GM15510 (cell line): Measurements from ENCODE around the gene ADGRG6.

ENCODE experiments used
- POLR2A ChIP-seq: IDR thresholded peaks from 3 replicates; pipeline ENCODE4 v1.6.1; 2011; ENCODE audit warnings: borderline replicate concordance; ENCODE audit not compliant: insufficient read length; ENCODE audit errors: extremely low read depth

Gene ADGRG6

DNA sequence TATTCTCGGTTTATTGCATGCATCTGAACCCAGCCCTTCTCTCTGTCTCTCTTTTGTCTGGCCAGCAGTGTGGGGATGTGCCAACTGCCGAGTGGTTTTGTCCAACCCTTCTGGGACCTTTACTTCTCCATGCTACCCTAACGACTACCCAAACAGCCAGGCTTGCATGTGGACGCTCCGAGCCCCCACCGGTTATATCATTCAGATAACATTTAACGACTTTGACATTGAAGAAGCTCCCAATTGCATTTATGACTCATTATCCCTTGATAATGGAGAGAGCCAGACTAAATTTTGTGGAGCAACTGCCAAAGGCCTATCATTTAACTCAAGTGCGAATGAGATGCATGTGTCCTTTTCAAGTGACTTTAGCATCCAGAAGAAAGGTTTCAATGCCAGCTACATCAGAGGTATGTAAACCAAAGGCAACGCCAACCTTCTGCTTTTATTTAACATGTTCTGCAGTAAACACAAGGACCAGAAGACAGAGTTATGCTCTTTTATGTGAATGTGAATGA is 65.8 kb downstream of the ADGRG6 start:
- no peak for TF ChIP-seq POLR2A

DNA sequence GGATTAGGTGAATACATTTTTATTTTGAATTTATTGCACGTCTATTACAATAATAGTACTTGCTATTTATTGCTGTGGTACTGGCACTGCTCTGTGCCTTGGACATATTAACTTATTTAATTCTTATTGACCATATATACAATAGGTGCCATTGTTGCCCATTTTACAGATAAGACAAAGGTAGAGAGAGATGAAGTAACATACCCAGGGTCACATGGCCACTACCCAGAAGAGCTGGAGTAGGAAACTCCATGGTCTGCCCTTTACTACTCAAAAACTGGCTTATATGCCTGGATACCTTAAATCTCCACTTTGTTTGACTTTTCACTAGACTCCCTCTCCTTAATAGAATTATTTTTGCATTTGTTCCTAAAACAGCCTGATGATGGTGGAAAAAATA is 67.5 kb downstream of the ADGRG6 start:
- no peak for TF ChIP-seq POLR2A

DNA sequence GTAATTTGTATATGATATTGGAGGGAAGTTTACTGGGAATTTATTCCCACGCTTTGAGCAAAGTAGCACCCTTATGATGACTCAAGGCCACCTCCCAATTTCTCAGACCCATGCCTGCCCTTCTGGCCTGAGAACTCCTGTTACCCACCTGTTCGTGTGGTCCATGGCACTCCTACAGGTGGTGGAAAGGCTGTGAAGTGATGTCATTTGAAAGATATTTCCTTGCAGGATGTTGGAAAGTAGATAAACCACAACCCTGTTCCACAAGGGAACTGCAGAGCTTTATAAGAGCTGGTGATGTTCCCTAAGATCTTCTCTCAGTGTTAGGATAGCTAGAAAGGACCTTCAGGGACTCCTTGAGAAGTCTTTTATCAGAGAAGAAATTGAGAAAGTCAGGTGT is 70.5 kb downstream of the ADGRG6 start:
- no peak for TF ChIP-seq POLR2A

DNA sequence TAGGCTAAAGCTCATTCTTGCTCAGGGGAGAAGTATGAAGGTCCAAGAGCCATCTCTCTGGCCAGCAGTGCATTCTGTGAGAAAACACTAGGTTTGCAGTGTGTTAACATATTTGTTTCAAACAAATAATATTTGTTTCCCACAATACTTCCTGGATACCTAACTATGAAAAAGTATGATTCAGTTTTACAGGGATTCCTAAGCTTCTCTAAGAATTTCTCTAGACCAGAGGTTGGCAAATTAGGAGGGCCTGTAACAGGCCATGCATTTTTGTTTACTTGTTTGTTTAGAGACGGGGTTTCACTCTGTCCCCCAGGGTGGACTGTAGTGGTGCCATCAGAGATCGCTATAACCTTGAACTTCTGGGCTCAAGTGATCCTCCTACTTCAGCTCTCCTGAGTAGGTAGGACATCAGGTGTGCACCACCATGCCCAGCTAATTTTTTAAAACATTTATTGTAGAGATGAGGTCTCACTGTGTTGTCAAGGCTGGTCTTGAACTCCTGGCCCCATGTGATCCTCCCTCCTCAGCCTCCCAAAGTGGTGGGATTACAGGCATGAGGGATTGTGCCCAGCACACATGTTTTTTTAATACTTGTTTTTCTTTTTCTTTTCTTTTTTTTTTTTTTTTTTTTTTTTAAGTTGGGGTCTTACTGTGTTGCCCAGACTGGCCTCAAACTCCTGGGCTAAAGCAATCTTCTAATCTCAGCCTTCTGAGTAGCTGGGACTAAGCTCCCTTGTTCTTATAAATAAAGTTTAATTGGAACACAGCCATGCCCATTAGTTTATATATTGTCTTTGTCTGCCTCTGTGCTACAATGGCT is 71.7 kb downstream of the ADGRG6 start:
- no peak for TF ChIP-seq POLR2A

DNA sequence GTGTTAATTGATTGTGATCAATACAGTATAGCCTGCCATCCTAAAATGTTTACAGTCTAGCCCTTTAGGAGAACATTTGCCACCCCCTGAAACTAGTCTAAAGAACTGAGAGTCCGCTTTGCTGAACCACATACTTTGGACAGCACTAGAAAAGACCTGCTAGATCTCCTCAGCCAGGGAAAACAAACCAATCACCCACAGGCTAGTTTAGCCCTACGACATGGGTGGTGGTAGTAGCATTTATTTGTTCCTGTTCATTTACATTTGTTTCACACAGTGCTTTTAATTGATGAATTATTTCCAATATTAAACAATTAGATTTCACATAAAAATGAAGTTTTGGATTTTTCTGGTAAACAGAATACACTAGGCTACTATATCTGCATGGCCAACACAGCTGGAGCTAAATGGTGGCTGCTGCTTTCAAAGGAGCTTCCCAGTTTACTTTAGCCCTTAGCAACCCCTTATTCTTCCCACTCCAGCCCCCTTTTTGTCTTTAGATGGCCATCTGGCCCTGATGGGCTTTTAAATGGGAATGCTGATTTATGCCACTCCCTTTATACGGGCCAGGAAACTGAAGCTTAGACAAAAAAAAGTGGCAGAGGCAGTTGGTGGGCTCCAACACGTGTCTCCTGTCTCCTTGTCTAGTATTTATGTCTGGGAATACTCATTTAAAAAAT is 72.4 kb downstream of the ADGRG6 start:
- TF ChIP-seq POLR2A = no peak

DNA sequence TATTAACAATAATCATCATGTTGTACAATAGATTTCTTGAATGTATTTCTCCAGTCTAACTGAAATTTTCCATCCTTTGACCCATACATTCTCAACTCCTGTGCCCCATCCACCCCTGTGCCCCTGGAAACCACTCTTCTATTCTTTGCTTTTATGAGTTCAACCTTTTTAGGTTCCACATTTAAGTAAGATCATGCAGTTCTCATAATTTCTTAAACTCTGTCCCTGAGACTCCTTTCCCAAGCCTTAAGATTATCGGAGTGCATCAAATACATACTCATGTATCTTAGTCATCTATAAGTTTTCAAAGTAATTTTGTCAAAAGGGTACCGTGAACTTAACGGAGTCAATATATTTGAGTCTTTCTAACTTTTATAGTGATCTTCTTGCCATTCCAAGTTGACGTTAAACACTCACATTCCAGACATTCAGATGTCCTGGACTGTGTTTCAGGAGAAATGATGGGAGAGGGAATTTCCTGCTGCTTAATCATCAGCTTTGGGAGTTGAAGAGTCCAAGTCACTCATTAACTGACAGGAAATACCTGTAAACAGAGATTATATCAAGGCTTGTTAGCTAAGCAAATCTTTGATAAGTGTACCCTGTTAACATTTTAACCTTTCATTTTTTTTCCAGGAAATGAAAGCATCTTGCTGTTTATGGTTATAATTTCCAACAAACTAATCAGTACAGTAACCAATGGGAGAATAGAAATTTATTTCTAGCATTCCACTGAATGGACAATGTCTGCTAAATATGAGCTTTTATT is 73.3 kb downstream of the ADGRG6 start:
- no peak for TF ChIP-seq POLR2A

DNA sequence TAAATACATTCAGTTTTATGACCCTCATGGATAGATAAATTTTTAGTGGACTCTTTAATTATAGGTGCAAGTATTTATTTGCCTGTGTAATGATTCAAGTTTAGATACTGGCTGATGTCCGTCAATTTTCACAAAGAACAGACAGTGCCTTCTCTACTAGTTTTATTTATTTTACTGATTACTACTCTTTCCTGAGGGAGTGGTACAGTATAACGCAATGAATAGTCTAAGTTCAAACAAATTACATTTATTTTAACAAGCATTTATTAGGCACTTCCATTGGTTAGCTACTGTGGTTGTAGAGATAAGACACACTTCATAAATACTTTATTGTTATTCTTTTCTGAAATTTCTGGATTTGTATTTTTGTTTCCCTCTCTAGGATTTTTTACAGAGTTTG is 74.3 kb downstream of the ADGRG6 start:
- no peak for TF ChIP-seq POLR2A

DNA sequence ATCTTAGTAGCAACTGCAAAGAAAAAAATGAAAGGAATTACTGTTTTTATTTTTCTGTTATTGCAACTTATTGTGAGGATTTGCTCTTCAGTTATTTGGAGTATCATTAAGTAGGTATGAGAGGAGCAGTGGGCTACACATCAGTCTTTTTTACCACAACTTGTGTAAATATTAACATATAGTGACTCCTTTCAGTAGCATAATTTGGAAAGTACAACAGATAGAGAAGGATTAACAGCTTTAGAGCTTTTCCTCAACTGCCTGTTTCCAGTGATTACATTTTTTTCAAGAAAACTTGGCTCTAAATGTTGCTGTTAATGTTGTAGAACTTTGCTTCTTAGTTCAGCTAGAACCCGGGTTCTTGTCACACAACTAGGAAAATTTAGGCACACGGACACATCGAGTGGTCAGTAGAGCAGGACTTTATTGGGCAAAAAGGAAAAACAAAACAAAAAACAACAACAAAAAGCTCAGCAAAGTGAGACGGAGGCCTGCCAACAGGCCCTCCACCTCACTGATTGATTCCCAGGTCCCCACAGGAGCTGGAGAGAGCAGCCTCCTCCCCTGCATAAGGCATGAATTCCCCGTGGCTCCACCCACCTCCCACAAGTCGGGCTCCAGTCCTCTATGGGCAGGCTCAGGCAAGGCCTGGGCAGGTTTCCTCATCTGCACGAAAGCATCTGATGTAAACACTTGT is 75.1 kb downstream of the ADGRG6 start:
- no peak for TF ChIP-seq POLR2A

DNA sequence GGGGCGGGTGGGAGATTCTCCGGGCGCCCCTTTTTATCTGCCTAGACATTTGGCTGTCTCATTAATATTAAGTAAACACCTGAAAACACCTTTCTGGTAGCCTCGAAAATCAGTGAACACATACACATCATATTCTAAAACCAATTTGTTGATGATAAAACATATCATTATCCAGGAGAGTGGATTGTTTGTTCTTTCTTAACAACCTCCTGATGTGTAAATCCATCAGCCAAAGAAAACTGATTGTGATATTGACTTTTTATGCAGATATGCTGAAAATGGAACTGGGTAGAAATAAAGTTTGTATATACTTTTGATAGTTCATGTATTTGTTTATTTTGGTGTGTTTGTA is 75.7 kb downstream of the ADGRG6 start:
- no peak for TF ChIP-seq POLR2A

DNA sequence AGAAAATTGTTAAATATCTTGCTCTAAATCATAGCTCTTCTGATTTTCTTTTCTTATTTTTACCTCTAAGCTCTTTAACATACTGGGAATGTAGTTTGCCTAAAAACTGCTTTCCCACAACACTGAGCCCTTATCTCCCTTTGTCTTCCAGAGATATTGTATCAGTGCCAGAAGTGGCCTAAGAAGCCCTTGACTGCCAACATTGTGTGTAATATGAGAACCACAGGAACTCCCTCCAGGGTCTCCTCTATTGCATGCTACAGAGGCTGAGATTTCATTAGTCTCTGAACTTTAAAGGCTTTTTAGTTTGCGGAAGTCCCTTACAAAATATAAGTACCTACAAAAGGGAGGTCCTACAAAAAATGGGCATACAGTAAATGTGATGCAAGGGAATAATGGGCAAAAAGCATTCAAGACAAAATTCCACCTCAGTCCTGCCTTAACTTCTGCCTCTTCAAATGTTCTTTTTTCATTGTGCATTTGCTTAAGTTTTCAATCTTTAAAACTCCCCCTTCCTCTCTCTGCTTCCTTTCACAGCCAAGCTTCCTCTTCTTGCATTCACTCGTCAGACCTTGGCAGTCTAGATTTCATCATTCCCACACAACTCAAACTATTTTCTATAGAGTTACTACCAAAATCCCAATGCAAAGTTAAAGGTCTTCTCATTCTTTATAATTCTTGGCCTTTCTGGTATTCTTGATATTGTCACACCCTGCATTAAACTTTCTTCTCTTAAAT is 76.5 kb downstream of the ADGRG6 start:
- TF ChIP-seq POLR2A = no peak

DNA sequence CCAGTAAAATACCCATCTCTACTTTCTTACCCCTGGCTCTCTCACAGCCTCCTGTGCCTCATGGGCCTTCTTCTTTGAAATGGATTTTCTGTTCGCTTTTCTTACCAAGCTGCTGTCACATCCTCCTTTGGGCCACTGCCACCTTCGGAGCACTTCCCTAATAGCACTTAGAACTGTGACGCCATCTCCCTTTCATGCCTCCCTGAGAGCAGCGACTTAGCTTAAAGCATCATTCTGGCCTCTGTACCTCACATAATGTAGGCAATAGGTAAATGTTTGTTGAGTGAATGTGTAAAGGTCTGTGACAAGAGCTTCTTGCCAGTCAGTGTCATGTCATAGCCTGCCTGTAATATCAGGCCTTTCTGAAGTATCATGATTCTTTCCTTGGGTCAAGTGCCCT is 78.8 kb downstream of the ADGRG6 start:
- TF ChIP-seq POLR2A = no peak

DNA sequence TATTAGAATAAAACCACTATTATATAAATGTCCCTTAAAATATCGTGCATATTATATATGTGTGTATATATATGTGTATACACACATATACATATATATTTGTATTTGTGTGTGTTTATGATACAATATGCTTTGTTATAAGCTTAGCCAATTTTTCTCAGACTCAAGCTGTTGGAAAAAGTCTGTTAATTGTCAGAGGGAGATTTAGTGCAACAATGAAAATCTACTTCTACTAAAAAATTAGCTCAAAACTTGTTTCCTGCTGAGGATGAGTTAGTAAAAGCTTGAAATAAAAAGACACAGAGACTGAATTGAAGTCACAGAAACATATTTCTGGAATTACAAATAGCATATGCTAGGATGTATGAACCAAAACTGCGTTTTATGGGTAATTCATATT is 79.4 kb downstream of the ADGRG6 start:
- no peak for TF ChIP-seq POLR2A

DNA sequence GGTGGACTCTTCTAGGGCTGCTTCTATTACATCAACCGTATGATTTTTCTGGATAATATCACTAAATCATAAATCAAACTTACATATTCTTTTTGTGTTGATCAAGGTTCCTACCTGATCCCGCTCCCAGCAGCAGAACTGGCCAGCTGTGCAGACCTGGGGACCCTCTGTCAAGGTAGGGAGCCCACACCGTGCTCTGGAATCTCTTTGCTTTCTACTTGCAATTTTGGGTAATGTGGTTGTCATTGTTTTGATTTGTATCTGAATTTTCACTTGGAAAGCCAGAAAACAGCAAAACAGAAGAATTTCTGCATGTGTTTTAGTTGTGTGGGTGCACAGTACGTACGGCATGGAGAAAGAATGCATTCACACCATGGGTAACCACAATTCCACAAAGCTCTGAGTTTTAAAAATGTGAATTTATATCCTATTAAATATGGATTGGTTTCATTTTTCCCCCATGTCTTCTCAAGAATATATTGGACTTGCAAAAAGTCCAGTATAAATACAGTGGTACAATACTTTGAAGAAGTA is 80.1 kb downstream of the ADGRG6 start:
- TF ChIP-seq POLR2A = no peak

DNA sequence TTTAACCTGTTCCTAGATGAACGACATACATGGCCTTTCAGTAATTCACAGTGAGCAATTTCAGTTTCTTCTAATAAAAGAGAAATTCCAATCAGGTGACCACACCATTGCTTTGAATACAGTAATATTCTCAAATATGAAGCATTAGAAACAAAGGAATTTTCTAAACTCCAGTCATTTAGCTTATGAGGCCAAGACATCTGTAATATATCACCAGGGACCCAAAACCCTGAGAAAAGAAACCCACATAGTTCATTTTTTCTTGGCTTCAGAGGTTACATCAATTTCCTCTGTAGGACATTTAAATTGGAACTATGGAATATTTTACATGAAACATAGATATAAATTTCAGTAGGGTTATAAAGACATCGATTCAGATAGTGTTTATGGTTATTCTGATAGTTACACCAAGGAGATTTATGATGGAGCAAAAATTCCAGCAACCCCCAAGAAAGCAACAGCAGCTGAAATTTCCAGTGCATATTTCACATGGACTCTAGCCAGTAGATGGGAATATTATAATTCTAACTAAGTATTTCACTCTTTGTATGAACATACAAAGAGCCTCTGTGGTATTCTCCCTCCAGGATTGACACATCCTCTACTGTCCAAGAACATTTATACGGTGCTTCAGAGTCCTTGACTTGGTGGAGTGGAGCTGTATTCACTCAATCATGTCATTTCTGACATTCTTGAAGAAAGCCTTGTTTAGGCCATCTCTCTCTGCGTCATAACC is 82.9 kb downstream of the ADGRG6 start:
- no peak for TF ChIP-seq POLR2A

DNA sequence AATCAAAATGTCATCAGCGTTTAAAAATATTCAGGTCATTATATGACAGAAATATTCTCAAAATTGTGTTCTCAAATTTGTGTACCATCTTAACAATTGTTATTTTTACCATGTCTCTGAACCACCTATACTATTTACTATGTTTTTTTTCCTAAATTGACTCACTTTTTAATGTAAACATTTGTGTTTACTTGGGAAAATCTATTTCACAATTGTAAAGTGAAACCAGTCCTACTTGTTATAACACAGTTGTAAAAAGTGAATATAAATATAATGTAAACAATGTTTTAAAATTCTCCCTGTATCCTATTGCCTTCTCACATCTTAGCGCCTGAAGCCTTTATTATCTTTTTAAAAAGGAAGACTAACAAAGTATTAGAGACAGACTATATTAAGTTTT is 83.5 kb downstream of the ADGRG6 start:
- no peak for TF ChIP-seq POLR2A
